Stimulated activated CD8-positive, alpha-beta memory T cell treated with anti-CD3 and anti-CD28 coated beads, Interleukin-12 subunit alpha, Interleukin-12 subunit beta, amount 100 ng/mL, for 4 hours (primary cell): ENCODE data around the gene GOLGA7B.

Experiments used
- DNase-seq: peaks from one replicate; pipeline ENCODE4 v3.0.0-alpha.2; 2020; ENCODE audit warnings: low read depth

The GOLGA7B gene

GRCh38 chr10:97868134-97868685 is 18.6 kb downstream of the GOLGA7B start:
- DNase-seq, result no peak

- peak; percentile 64 for DNase-seq
Observed at GRCh38 chr10:97869091-97870042, 19.7 kb downstream of the GOLGA7B start.

GRCh38 chr10:97870990-97871389 is 21.3 kb downstream of the GOLGA7B start:
- no peak for DNase-seq

- no peak for DNase-seq
Observed at GRCh38 chr10:97873569-97873968, 23.9 kb downstream of the GOLGA7B start.

GRCh38 chr10:97874332-97874731 is 24.7 kb downstream of the GOLGA7B start:
- DNase-seq, result no peak

GRCh38 chr10:97875391-97875790 is 25.7 kb downstream of the GOLGA7B start:
- no peak for DNase-seq

GRCh38 chr10:97876402-97876801 is 26.8 kb downstream of the GOLGA7B start:
- DNase-seq, result no peak

GRCh38 chr10:97879241-97879640 is 29.6 kb downstream of the GOLGA7B start:
- DNase-seq, result no peak

- no peak for DNase-seq
Observed at GRCh38 chr10:97880109-97880508, 30.5 kb downstream of the GOLGA7B start.

GRCh38 chr10:97882142-97883091 is 32.8 kb downstream of the GOLGA7B start:
- no peak for DNase-seq

- DNase-seq, result no peak
Observed at GRCh38 chr10:97883092-97883485, 33.4 kb downstream of the GOLGA7B start.

GRCh38 chr10:97886286-97886685 is 36.6 kb downstream of the GOLGA7B start:
- DNase-seq, result no peak

GRCh38 chr10:97887399-97887798 is 37.8 kb downstream of the GOLGA7B start:
- no peak for DNase-seq

- DNase-seq, result no peak
Observed at GRCh38 chr10:97888134-97888533, 38.5 kb downstream of the GOLGA7B start.

GRCh38 chr10:97888641-97889262 is 39.1 kb downstream of the GOLGA7B start:
- DNase-seq, result no peak

- no peak for DNase-seq
Observed at GRCh38 chr10:97889461-97890265, 40.0 kb downstream of the GOLGA7B start.

- DNase-seq, result no peak
Observed at GRCh38 chr10:97891497-97892167, 42.0 kb downstream of the GOLGA7B start.

GRCh38 chr10:97892506-97892905 is 42.9 kb downstream of the GOLGA7B start:
- DNase-seq, result no peak

- DNase-seq, result no peak
Observed at GRCh38 chr10:97892939-97893338, 43.3 kb downstream of the GOLGA7B start.

GRCh38 chr10:97894092-97894491 is 44.4 kb downstream of the GOLGA7B start:
- no peak for DNase-seq
